Measurements from ENCODE around the gene SYTL2.
"Not testable (repeated sequence)": the region's sequence is repeated elsewhere in the genome, so short reads cannot be mapped to it uniquely, and the experiment has no call there.

Gene SYTL2

GRCh38 chr11:85848556-85848955 lies 37.6 kb upstream of the SYTL2 start:
- CTCF ChIA-PET, result no interaction called here
- POLR2A ChIA-PET (ENCODE audit: low non-redundant PET), result no interaction called here
- H3K27ac ChIP-seq, result no peak overlapping the region
- no peak for DNase-seq (ENCODE audit: low spot score)
- TF ChIP-seq CTCF (conservative IDR thresholded peaks at IDR 0.05; ENCODE audit: low read depth), result no peak

GRCh38 chr11:85848006-85848405 lies 37.1 kb upstream of the SYTL2 start:
- H3K27ac ChIP-seq, result no peak overlapping the region
- no peak for DNase-seq (ENCODE audit: low spot score)
- POLR2A ChIA-PET (ENCODE audit: low non-redundant PET), result no interaction called here
- CTCF ChIA-PET, result no interaction called here
- TF ChIP-seq CTCF (conservative IDR thresholded peaks at IDR 0.05; ENCODE audit: low read depth), result no peak

GRCh38 chr11:85847436-85847835 lies 36.5 kb upstream of the SYTL2 start:
- ChIA-PET POLR2A (ENCODE audit: low non-redundant PET) (no interaction called here), CTCF (interaction anchor here (0.6 kb wide), 1 partner anchor 1143 kb away, joined by 3 read pairs; no protein-coding TSS in a partner anchor)
- no peak overlapping the region for H3K27ac ChIP-seq
- no peak for TF ChIP-seq CTCF (conservative IDR thresholded peaks at IDR 0.05; ENCODE audit: low read depth)
- DNase-seq (ENCODE audit: low spot score), result no peak

- TF ChIP-seq CTCF (conservative IDR thresholded peaks at IDR 0.05; ENCODE audit: low read depth), result no peak
- no peak overlapping the region for H3K27ac ChIP-seq
- ChIA-PET CTCF (no interaction called here), POLR2A (ENCODE audit: low non-redundant PET) (no interaction called here)
- DNase-seq (ENCODE audit: low spot score), result no peak
Observed at GRCh38 chr11:85845124-85845631, 34.2 kb upstream of the SYTL2 start.

GRCh38 chr11:85844439-85845123 lies 33.6 kb upstream of the SYTL2 start:
- POLR2A ChIA-PET (ENCODE audit: low non-redundant PET), result no interaction called here
- no peak overlapping the region for H3K27ac ChIP-seq
- CTCF ChIA-PET, result interaction anchor here (0.6 kb wide), 1 partner anchor 562 kb away, joined by 4 read pairs; no protein-coding TSS in a partner anchor
- no peak for TF ChIP-seq CTCF (conservative IDR thresholded peaks at IDR 0.05; ENCODE audit: low read depth)
- peak; percentile 87 for DNase-seq (ENCODE audit: low spot score)

GRCh38 chr11:85843929-85844328 lies 33.0 kb upstream of the SYTL2 start:
- H3K27ac ChIP-seq, result no peak overlapping the region
- TF ChIP-seq CTCF (conservative IDR thresholded peaks at IDR 0.05; ENCODE audit: low read depth), result no peak
- ChIA-PET CTCF (no interaction called here), POLR2A (ENCODE audit: low non-redundant PET) (no interaction called here)
- DNase-seq (ENCODE audit: low spot score), result no peak

GRCh38 chr11:85840932-85841331 lies 30.0 kb upstream of the SYTL2 start:
- CTCF ChIA-PET; H3K27ac ChIP-seq; DNase-seq (ENCODE audit: low spot score); POLR2A ChIA-PET (ENCODE audit: low non-redundant PET): not testable (repeated sequence)
